Measurements from ENCODE around the gene ARHGEF25. TPM values are rescaled to one million over a fixed set of nuclear protein-coding genes. Genes with fewer than 3 reads are reported as not detected.

Gene ARHGEF25
- 0.67 TPM for polyA plus RNA-seq (2013, experiment 1 of 2)
- 0.63 TPM for polyA plus RNA-seq (2013, experiment 2 of 2)

DNA sequence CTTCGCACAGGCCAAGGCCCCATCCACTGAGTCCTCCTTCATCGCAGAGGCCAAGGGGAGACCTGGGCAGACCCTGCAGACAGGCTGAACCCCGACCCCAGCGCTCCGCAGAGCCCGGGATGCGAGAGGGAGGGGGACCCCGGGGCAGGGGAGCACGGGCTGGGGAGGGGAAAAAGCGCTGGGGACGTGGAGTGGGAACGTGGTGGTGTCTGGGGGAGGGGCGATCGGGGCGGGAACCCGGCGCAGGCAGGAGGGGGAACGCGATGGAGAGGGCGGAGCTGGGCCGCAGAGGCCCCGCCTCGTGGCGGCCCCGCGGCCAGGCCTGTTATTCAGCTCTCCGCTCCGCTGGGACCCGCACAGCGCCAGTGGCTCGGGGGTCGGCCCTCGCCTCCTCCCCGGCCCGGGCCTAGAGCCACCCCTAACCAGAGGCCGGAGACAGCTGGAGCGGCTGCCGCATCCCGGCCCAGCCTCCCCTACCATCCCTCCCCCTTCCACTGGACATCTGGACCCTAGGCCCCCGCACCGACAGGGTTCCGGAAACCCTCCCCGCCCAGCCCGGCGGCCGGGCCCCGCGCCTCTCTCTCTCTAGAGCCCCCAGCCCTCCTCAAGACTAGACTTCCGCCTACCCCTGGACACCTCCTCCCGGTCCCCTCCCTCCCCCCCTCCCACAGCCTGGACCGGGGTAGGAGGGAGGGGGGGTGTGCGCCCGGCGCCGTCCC is at the start of gene ARHGEF25:
TSS of gene ARHGEF25 (plus strand) at position 328 of the 719 bp plus-strand sequence. CDS start 460 bp downstream, outside the sequence.
- Histone ChIP-seq H3K4me3 (ENCODE audit: low read length) (peak within 1 kb of the TSS; percentile 56), H3K4me1 (ENCODE audit: control insufficient read depth, low read depth, low read length) (peaks cover 8% of the 10 kb centered on the region), H3K79me1 (ENCODE audit: low read length) (peaks cover under 1% of the 10 kb centered on the region), H2BK5ac (ENCODE audit: low read length) (no peak within 1 kb of the TSS), H3K27me3 (ENCODE audit: insufficient read depth, low read length, poor library complexity) (peaks cover 22% of the 10 kb centered on the region), H4K5ac (ENCODE audit: low read length) (no peak within 1 kb of the TSS), H2BK120ac (ENCODE audit: low read depth, low read length) (no peak within 1 kb of the TSS), H4K8ac (ENCODE audit: low read depth, low read length) (no peak within 1 kb of the TSS), H3K36me3 (ENCODE audit: control insufficient read depth, insufficient read depth, low read length) (no peaks in the 10 kb centered on the region), H2BK15ac (replicated peaks; ENCODE audit: low read depth) (no peak within 1 kb of the TSS), H3K4me2 (ENCODE audit: low read length) (peak within 1 kb of the TSS; percentile 80), H3K23ac (ENCODE audit: low read length) (no peak within 1 kb of the TSS), H3K4ac (ENCODE audit: low read depth, low read length) (no peak within 1 kb of the TSS), H3K18ac (ENCODE audit: low read length) (peak within 1 kb of the TSS; percentile 39), H3K27ac (ENCODE audit: low read depth, low read length) (no peak within 1 kb of the TSS), H3K9ac (ENCODE audit: low read length) (peak within 1 kb of the TSS; percentile 77), H3K79me2 (ENCODE audit: control insufficient read depth, insufficient read depth, low read length) (no peaks in the 10 kb centered on the region), H3K56ac (ENCODE audit: low read length) (peak within 1 kb of the TSS; percentile 88), H2AK5ac (ENCODE audit: low read length) (no peak within 1 kb of the TSS)
- no CpG with 5 or more reads among the region's 55 CpGs for WGBS (ENCODE audit: extremely low coverage, insufficient coverage, low lambda C conversion rate)
- DNase-seq, result peak; percentile 60

DNA sequence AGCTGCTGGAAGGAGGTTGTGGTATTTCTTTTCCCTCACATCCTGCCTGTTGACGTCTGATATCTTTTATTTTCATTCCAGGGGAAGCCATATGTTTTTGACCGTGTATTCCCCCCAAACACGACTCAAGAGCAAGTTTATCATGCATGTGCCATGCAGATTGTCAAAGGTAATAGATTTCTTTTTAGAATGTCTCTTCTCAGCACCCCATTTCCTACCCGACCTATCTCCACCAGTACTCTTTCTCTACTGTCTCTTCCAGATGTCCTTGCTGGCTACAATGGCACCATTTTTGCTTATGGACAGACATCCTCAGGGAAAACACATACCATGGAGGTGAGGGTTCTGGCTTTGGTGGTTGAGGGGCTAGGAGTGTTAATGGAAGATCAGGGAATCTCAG is 47.9 kb upstream of the ARHGEF25 start:
- no peaks in the 10 kb centered on the region for H3K27me3 ChIP-seq (ENCODE audit: insufficient read depth, low read length, poor library complexity)
- H3K4me3 ChIP-seq (ENCODE audit: low read length), result no peak overlapping the region
- no peak overlapping the region for H2AK5ac ChIP-seq (ENCODE audit: low read length)
- H4K5ac ChIP-seq (ENCODE audit: low read length), result no peak overlapping the region
- H3K79me2 ChIP-seq (ENCODE audit: control insufficient read depth, insufficient read depth, low read length), result no peaks in the 10 kb centered on the region
- no peak overlapping the region for H2BK15ac ChIP-seq (replicated peaks; ENCODE audit: low read depth)
- no peak overlapping the region for H3K23ac ChIP-seq (ENCODE audit: low read length)
- H3K4me2 ChIP-seq (ENCODE audit: low read length), result no peak overlapping the region
- H3K4me1 ChIP-seq (ENCODE audit: control insufficient read depth, low read depth, low read length), result no peaks in the 10 kb centered on the region
- no peak overlapping the region for H4K8ac ChIP-seq (ENCODE audit: low read depth, low read length)
- H3K36me3 ChIP-seq (ENCODE audit: control insufficient read depth, insufficient read depth, low read length), result no peaks in the 10 kb centered on the region
- no peak for DNase-seq
- H2BK5ac ChIP-seq (ENCODE audit: low read length), result no peak overlapping the region
- H3K79me1 ChIP-seq (ENCODE audit: low read length), result no peaks in the 10 kb centered on the region
- no CpG with 5 or more reads among the region's 4 CpGs for WGBS (ENCODE audit: extremely low coverage, insufficient coverage, low lambda C conversion rate)
- H3K27ac ChIP-seq (ENCODE audit: low read depth, low read length), result no peak overlapping the region
- H3K9ac ChIP-seq (ENCODE audit: low read length), result no peak overlapping the region
- H3K56ac ChIP-seq (ENCODE audit: low read length), result no peak overlapping the region
- no peak overlapping the region for H2BK120ac ChIP-seq (ENCODE audit: low read depth, low read length)
- H3K18ac ChIP-seq (ENCODE audit: low read length), result no peak overlapping the region
- no peak overlapping the region for H3K4ac ChIP-seq (ENCODE audit: low read depth, low read length)

DNA sequence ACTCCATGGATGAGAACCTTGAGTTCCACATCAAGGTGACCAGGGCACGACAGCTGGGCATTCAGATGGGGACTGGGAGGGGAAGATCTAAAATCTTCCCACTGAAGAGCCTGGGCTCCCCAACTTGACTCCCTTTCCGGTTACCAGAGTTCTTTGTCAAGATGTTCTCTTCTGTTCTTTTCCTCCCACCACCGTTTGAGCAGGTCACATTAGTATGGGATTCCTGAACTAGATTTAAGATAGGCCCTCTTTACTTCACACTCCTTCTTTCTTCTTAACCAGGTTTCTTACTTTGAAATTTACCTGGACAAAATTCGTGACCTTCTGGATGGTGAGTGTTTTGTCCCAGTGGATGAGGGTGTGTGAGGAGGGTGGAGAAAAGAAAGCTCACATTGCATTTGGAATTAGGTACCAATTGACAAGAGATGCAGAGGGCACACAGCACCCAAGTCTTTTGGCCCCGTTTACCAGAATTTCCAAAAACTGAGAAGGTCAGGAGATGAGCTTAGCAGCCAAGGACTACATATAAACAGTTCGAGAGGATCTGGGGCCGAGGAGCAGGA is 47.0 kb upstream of the ARHGEF25 start:
- no peaks in the 10 kb centered on the region for H3K27me3 ChIP-seq (ENCODE audit: insufficient read depth, low read length, poor library complexity)
- H3K4me1 ChIP-seq (ENCODE audit: control insufficient read depth, low read depth, low read length), result no peaks in the 10 kb centered on the region
- no peak overlapping the region for H2AK5ac ChIP-seq (ENCODE audit: low read length)
- H3K27ac ChIP-seq (ENCODE audit: low read depth, low read length), result no peak overlapping the region
- no CpG with 5 or more reads among the region's 7 CpGs for WGBS (ENCODE audit: extremely low coverage, insufficient coverage, low lambda C conversion rate)
- H2BK120ac ChIP-seq (ENCODE audit: low read depth, low read length), result no peak overlapping the region
- H4K5ac ChIP-seq (ENCODE audit: low read length), result no peak overlapping the region
- H4K8ac ChIP-seq (ENCODE audit: low read depth, low read length), result no peak overlapping the region
- no peak for DNase-seq
- no peak overlapping the region for H3K9ac ChIP-seq (ENCODE audit: low read length)
- H3K4ac ChIP-seq (ENCODE audit: low read depth, low read length), result no peak overlapping the region
- no peak overlapping the region for H3K18ac ChIP-seq (ENCODE audit: low read length)
- no peak overlapping the region for H2BK5ac ChIP-seq (ENCODE audit: low read length)
- H2BK15ac ChIP-seq (replicated peaks; ENCODE audit: low read depth), result no peak overlapping the region
- H3K56ac ChIP-seq (ENCODE audit: low read length), result no peak overlapping the region
- H3K79me1 ChIP-seq (ENCODE audit: low read length), result no peaks in the 10 kb centered on the region
- H3K4me3 ChIP-seq (ENCODE audit: low read length), result no peak overlapping the region
- no peaks in the 10 kb centered on the region for H3K79me2 ChIP-seq (ENCODE audit: control insufficient read depth, insufficient read depth, low read length)
- no peaks in the 10 kb centered on the region for H3K36me3 ChIP-seq (ENCODE audit: control insufficient read depth, insufficient read depth, low read length)
- no peak overlapping the region for H3K4me2 ChIP-seq (ENCODE audit: low read length)
- H3K23ac ChIP-seq (ENCODE audit: low read length), result peak overlapping the region; percentile 6

DNA sequence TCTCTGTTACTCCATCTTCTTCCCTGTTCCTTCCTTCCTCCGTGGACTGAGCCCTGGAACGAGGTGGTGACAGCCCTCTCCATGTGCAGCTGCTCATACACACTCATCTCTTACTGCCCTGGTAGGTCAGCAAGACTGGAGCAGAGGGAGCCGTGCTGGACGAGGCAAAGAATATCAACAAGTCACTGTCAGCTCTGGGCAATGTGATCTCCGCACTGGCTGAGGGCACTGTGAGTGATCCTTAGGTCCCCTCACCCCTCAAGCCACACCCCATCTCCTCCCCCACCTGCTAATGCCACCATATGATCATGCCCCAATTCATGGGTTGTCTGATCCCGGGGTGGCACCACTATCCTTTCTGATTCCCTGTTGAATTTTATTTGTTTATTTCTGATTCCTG is 42.4 kb upstream of the ARHGEF25 start:
- H3K18ac ChIP-seq (ENCODE audit: low read length), result no peak overlapping the region
- H3K27ac ChIP-seq (ENCODE audit: low read depth, low read length), result no peak overlapping the region
- H3K4me1 ChIP-seq (ENCODE audit: control insufficient read depth, low read depth, low read length), result no peaks in the 10 kb centered on the region
- no peak overlapping the region for H3K4me2 ChIP-seq (ENCODE audit: low read length)
- H3K23ac ChIP-seq (ENCODE audit: low read length), result no peak overlapping the region
- H3K79me2 ChIP-seq (ENCODE audit: control insufficient read depth, insufficient read depth, low read length), result no peaks in the 10 kb centered on the region
- H4K8ac ChIP-seq (ENCODE audit: low read depth, low read length), result no peak overlapping the region
- H2AK5ac ChIP-seq (ENCODE audit: low read length), result no peak overlapping the region
- DNase-seq, result no peak
- no peak overlapping the region for H2BK15ac ChIP-seq (replicated peaks; ENCODE audit: low read depth)
- H3K56ac ChIP-seq (ENCODE audit: low read length), result no peak overlapping the region
- H3K4ac ChIP-seq (ENCODE audit: low read depth, low read length), result no peak overlapping the region
- no peak overlapping the region for H3K4me3 ChIP-seq (ENCODE audit: low read length)
- no peaks in the 10 kb centered on the region for H3K79me1 ChIP-seq (ENCODE audit: low read length)
- H2BK120ac ChIP-seq (ENCODE audit: low read depth, low read length), result no peak overlapping the region
- H3K27me3 ChIP-seq (ENCODE audit: insufficient read depth, low read length, poor library complexity), result no peaks in the 10 kb centered on the region
- H2BK5ac ChIP-seq (ENCODE audit: low read length), result no peak overlapping the region
- H3K9ac ChIP-seq (ENCODE audit: low read length), result no peak overlapping the region
- peaks cover 2% of the 10 kb centered on the region for H3K36me3 ChIP-seq (ENCODE audit: control insufficient read depth, insufficient read depth, low read length)
- H4K5ac ChIP-seq (ENCODE audit: low read length), result no peak overlapping the region
- WGBS (ENCODE audit: extremely low coverage, insufficient coverage, low lambda C conversion rate), result no CpG with 5 or more reads among the region's 6 CpGs

DNA sequence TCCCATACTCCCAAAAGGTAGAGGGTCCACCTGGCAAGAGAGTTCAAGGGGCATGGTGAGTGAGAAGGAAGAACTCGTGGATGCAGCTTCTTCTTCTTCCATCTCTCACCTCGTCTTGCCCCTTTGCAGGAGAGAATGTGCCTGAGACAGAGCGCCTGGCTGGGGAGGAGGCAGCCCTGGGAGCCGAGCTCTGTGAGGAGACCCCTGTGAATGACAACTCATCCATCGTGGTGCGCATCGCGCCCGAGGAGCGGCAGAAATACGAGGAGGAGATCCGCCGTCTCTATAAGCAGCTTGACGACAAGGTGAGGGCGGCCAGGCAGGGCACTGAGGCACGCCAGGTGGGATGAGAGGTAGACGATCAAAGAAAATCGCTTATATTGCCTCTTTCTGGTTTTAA is 41.4 kb upstream of the ARHGEF25 start:
- Histone ChIP-seq H2BK15ac (replicated peaks; ENCODE audit: low read depth) (no peak overlapping the region), H4K5ac (ENCODE audit: low read length) (no peak overlapping the region), H3K4me3 (ENCODE audit: low read length) (no peak overlapping the region), H3K4me2 (ENCODE audit: low read length) (no peak overlapping the region), H3K27me3 (ENCODE audit: insufficient read depth, low read length, poor library complexity) (no peaks in the 10 kb centered on the region), H4K8ac (ENCODE audit: low read depth, low read length) (no peak overlapping the region), H3K4ac (ENCODE audit: low read depth, low read length) (no peak overlapping the region), H3K4me1 (ENCODE audit: control insufficient read depth, low read depth, low read length) (no peaks in the 10 kb centered on the region), H3K36me3 (ENCODE audit: control insufficient read depth, insufficient read depth, low read length) (peaks cover 2% of the 10 kb centered on the region), H2AK5ac (ENCODE audit: low read length) (no peak overlapping the region), H2BK120ac (ENCODE audit: low read depth, low read length) (no peak overlapping the region), H2BK5ac (ENCODE audit: low read length) (no peak overlapping the region), H3K23ac (ENCODE audit: low read length) (no peak overlapping the region), H3K79me1 (ENCODE audit: low read length) (no peaks in the 10 kb centered on the region), H3K27ac (ENCODE audit: low read depth, low read length) (no peak overlapping the region), H3K79me2 (ENCODE audit: control insufficient read depth, insufficient read depth, low read length) (no peaks in the 10 kb centered on the region), H3K18ac (ENCODE audit: low read length) (no peak overlapping the region), H3K56ac (ENCODE audit: low read length) (no peak overlapping the region), H3K9ac (ENCODE audit: low read length) (no peak overlapping the region)
- no peak for DNase-seq
- WGBS (ENCODE audit: extremely low coverage, insufficient coverage, low lambda C conversion rate), result no CpG with 5 or more reads among the region's 18 CpGs

Data from mesendoderm (in vitro differentiated cells).